HepG2 (cell line): ENCODE data around the gene BCL6B. TPM values are rescaled to one million over a fixed set of nuclear protein-coding genes. Genes with fewer than 3 reads are reported as not detected.

Experiments used
- ATAC-seq: fragments of 200-7000 bp; cut with Tn5 transposase; 3 replicates; pipeline ENCODE4 v1.9.1; 2020; ENCODE audit warnings: mild to moderate bottlenecking, moderate library complexity
- BruUV-seq: library from RNA; stranded (reverse); fragments of 400-500 nt; replicated peaks from 2 replicates; lab custom pipeline; 2021; lab: Mats Ljungman, UMichigan
- CTCF ChIA-PET: fragments of 300-600 bp; formaldehyde crosslinking; extraction: SDS; loops from one replicate; lab custom pipeline; 2021; ENCODE audit warnings: low total read pairs, inconsistent platforms, low intra/inter-chr PET ratio; lab: Yijun Ruan, JAX
- POLR2A ChIA-PET: fragments of 350-600 bp; sonication (Branson Sonifier 250); formaldehyde crosslinking; loops from one replicate; lab custom pipeline; 2020; ENCODE audit warnings: antibody characterized with exemption, inconsistent platforms; lab: Yijun Ruan, JAX
- DNase-seq: peaks from one replicate; pipeline ENCODE4 v3.0.0-alpha.2; 2015; ENCODE audit warnings: low spot score
- FAIRE-seq: peaks from 3 replicates; lab custom pipeline; 2011; peaks lifted over from hg19 to GRCh38; lab: Jason Lieb, UNC
- H2AFZ ChIP-seq: one replicate; pipeline ENCODE4 v1.6.1; 2011; ENCODE audit warnings: low read length, inconsistent platforms
- H3K27ac ChIP-seq: fragments of 300-600 bp; 3 replicates; pipeline ENCODE4 v1.8.0; 2011; ENCODE audit warnings: mixed run types, mild to moderate bottlenecking, mixed read lengths, low read length, inconsistent platforms; ENCODE audit not compliant: insufficient read depth; ENCODE audit errors: extremely low read length
- H3K27me3 ChIP-seq, 2 experiments: fragments of 200-600 bp in 1 of 2; 2 replicates in 1 of 2; 3 replicates in 1 of 2; pipeline versions ENCODE4 v1.6.0 to v1.8.0; 2011; ENCODE audit warnings: low read length in 2 of 2, mild to moderate bottlenecking in 2 of 2, moderate library complexity in 2 of 2, inconsistent platforms in 1 of 2; ENCODE audit not compliant: insufficient read depth in 2 of 2, control insufficient read depth in 1 of 2
- H3K36me3 ChIP-seq, 2 experiments: fragments of 200-600 bp in 1 of 2; replicated peaks in 1 of 2; 2 replicates in 1 of 2; 3 replicates in 1 of 2; pipeline versions ENCODE4 v1.5.1 to v1.8.0; 2011; ENCODE audit warnings: low read length in 2 of 2, inconsistent platforms in 1 of 2; ENCODE audit not compliant: insufficient read depth in 2 of 2, control insufficient read depth in 1 of 2
- H3K4me1 ChIP-seq: 2 replicates; pipeline ENCODE4 v1.5.1; 2012; ENCODE audit warnings: low read length, inconsistent platforms; ENCODE audit not compliant: insufficient read depth
- H3K4me2 ChIP-seq: 2 replicates; pipeline ENCODE4 v1.6.0; 2011; ENCODE audit warnings: low read depth, low read length, inconsistent platforms
- H3K4me3 ChIP-seq, 3 experiments: fragments of 200-600 bp in 1 of 3; sonication (generic), shearing (Covaris generic) in 1 of 3; replicated peaks in 1 of 3; 2 replicates each; pipeline ENCODE4 v1.5.1; 2011 to 2016; ENCODE audit warnings: low read length in 3 of 3, inconsistent platforms in 2 of 3, low read depth in 2 of 3, mild to moderate bottlenecking in 2 of 3, control low read depth in 1 of 3, mixed read lengths in 1 of 3; ENCODE audit not compliant: insufficient read depth in 1 of 3
- H3K79me2 ChIP-seq: one replicate; pipeline ENCODE4 v1.6.1; 2011; ENCODE audit warnings: low read length, inconsistent platforms; ENCODE audit not compliant: insufficient read depth
- H3K9ac ChIP-seq: 2 replicates; pipeline ENCODE4 v1.6.0; 2011; ENCODE audit warnings: mild to moderate bottlenecking, low read depth, low read length, inconsistent platforms; ENCODE audit not compliant: insufficient read depth
- H3K9me3 ChIP-seq: 2 replicates; pipeline ENCODE4 v1.5.1; 2012; ENCODE audit warnings: mild to moderate bottlenecking, low read length
- H4K20me1 ChIP-seq: 2 replicates; pipeline ENCODE4 v1.6.0; 2011; ENCODE audit warnings: inconsistent platforms, mild to moderate bottlenecking, low read length, moderate library complexity; ENCODE audit not compliant: insufficient read depth
- HHEX ChIP-seq: IDR thresholded peaks from 2 replicates; pipeline ENCODE4 v1.6.1; 2016; ENCODE audit warnings: control low read depth
- MAFF ChIP-seq: IDR thresholded peaks from 2 replicates; pipeline ENCODE4 v1.6.1; 2011; ENCODE audit warnings: low read depth, low read length, improper control_type of control experiment
- MAFK ChIP-seq, 2 experiments: IDR thresholded peaks in 1 of 2; conservative IDR thresholded peaks in 1 of 2; 2 replicates each; pipeline ENCODE4 v1.6.1; 2011; ENCODE audit warnings: improper control_type of control experiment in 2 of 2, low read length in 2 of 2
- PLRG1 ChIP-seq: fragments of 450-650 bp; conservative IDR thresholded peaks from 2 replicates; pipeline ENCODE4 v1.6.1; 2016
- TEAD2 ChIP-seq: sonication (generic); formaldehyde crosslinking; IDR thresholded peaks from 2 replicates; pipeline ENCODE4 v1.9.0; 2021; ENCODE audit warnings: missing genetic modification reagents
- YY1 ChIP-seq: IDR thresholded peaks from 2 replicates; pipeline ENCODE4 v1.6.1; 2011; ENCODE audit warnings: low read length, low read depth, moderate library complexity, mild to moderate bottlenecking; ENCODE audit not compliant: insufficient read depth, insufficient replicate concordance
- WGBS: methylation state at CpG from one replicate; pipeline ENCODE4 v1.1.6; 2017; ENCODE audit warnings: low lambda C conversion rate; 5-methylcytosine and 5-hydroxymethylcytosine counted together
- in situ Hi-C: cut with HindIII; loops from 2 replicates; pipeline ENCODE4 v1.10.0; 2017; ENCODE audit warnings: low pct_unique_long_range_greater_than_20kb; ENCODE audit not compliant: extremely low pct_ligation_motif_present
- intact Hi-C: fragments of 100-400 bp; cut with micrococcal nuclease; formaldehyde crosslinking; loops from one replicate; pipeline ENCODE4 v1.10.0; 2022; ENCODE audit not compliant: unreplicated experiment
- polyA plus RNA-seq, 8 experiments: library from polyadenylated mRNA; depleted of rRNA in 3 of 8; stranded (reverse) in 7 of 8; unstranded in 1 of 8; fragments of >200 nt; fragmentation: Illumina TruSeq in 4 of 8; extraction: Trizol in 4 of 8; gene quantifications; 2 replicates each; pipeline versions ENCODE4 v1.2.1 to v1.2.3, GENCODE V29; 2011 to 2016; ENCODE audit warnings: low read depth in 4 of 8, missing spikeins in 1 of 8, mixed read lengths in 1 of 8; ENCODE audit not compliant: insufficient read depth in 1 of 8
- total RNA-seq, 5 experiments: library from RNA; depleted of rRNA; stranded (reverse); fragments of >200 nt; fragmentation: Illumina TruSeq; extraction: Trizol; gene quantifications; 2 replicates each; pipeline ENCODE4 v1.2.3, GENCODE V29; 2016; ENCODE audit warnings: low read depth in 1 of 5
- TF ChIP-seq, protein P1 (sequence below): sonication (generic); formaldehyde crosslinking; IDR thresholded peaks from 2 replicates; pipeline ENCODE4 v1.8.0; 2022; ENCODE audit warnings: mild to moderate bottlenecking, missing genetic modification reagents, moderate library complexity
- TF ChIP-seq, protein P2 (sequence below): sonication (generic); formaldehyde crosslinking; IDR thresholded peaks from 2 replicates; pipeline ENCODE4 v1.8.0; 2022; ENCODE audit warnings: missing genetic modification reagents, mild to moderate bottlenecking, moderate library complexity, borderline replicate concordance

BCL6B gene
- total and polyA plus RNA-seq, 2 of the 13 experiments (the other 11 are each of a cell fraction or from before 2014, with no cell fraction given), result not detected

DNA sequence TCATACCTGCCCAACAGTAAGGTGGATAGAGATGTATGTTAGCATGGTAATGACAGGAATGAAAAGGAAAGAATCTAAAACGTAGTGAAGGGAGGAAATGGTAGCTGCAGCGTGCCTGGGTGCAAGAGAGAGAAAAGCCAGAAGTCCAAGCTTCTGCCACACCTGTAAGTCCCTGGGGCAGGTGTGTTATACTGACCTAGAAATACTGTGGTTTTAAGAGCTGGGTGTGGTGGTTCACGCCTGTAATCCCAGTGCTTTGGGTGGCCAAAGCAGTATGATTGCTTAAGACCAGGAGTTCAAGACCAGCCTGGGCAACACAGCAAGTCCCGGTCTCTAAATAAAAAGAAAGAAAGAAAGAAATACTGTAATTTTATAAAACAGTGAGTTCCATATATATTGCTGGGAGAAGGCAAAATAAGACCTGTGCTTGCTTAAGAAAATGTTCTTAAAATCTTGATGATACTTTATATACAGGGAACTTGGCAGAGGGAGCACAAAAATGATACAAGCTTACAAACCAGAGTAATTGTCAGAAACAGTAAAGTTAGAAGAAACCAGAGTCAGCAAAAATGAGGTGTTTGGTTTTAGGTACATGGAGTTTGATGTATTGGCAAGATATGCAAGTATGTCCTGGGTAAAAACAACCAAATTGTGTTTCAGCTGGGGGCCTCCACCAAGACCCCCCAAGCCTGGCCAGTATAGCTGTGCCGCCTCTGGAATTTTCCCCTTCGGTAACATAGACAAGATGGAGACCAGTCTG lies 20.4 kb upstream of the BCL6B start:
- Histone ChIP-seq H3K9ac (no peak overlapping the region), H4K20me1 (peaks cover 4% of the 10 kb centered on the region; the same call in 1 of the 2 replicates), H2AFZ (no peak overlapping the region), H3K9me3 (no peaks in the 10 kb centered on the region), H3K4me2 (no peak overlapping the region), H3K27ac (no peak overlapping the region), H3K4me3 (no peak overlapping the region), H3K36me3 (peaks cover 16 to 46% of the 10 kb centered on the region in 2 experiments; a peak in 4 of 5 replicates), H3K4me1 (no peaks in the 10 kb centered on the region)
- ATAC-seq (no peak), DNase-seq (no peak), FAIRE-seq (no peak)
- POLR2A ChIA-PET, result no interaction called here
- BruUV-seq, result no TSS peak
- 95% methylated on average over 6 of the region's 6 CpGs for WGBS
- TF ChIP-seq MAFK (conservative IDR thresholded peaks at IDR 0.05 in 1 of 2, IDR thresholded peaks at IDR 0.05 in 1 of 2; ENCODE audit: low read length in 2 of 2) (peak; percentile 66 to 75), HHEX (CRISPR knock-in tag) (no peak), PLRG1 (no peak), TEAD2 (CRISPR knock-in tag) (no peak), YY1 (no peak), MAFF (peak; percentile 58; the same call in 1 of the 2 replicates)
- TF ChIP-seq, protein P1, sequence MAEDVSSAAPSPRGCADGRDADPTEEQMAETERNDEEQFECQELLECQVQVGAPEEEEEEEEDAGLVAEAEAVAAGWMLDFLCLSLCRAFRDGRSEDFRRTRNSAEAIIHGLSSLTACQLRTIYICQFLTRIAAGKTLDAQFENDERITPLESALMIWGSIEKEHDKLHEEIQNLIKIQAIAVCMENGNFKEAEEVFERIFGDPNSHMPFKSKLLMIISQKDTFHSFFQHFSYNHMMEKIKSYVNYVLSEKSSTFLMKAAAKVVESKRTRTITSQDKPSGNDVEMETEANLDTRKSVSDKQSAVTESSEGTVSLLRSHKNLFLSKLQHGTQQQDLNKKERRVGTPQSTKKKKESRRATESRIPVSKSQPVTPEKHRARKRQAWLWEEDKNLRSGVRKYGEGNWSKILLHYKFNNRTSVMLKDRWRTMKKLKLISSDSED (CRISPR knock-in tag), result no peak
- TF ChIP-seq, protein P2, sequence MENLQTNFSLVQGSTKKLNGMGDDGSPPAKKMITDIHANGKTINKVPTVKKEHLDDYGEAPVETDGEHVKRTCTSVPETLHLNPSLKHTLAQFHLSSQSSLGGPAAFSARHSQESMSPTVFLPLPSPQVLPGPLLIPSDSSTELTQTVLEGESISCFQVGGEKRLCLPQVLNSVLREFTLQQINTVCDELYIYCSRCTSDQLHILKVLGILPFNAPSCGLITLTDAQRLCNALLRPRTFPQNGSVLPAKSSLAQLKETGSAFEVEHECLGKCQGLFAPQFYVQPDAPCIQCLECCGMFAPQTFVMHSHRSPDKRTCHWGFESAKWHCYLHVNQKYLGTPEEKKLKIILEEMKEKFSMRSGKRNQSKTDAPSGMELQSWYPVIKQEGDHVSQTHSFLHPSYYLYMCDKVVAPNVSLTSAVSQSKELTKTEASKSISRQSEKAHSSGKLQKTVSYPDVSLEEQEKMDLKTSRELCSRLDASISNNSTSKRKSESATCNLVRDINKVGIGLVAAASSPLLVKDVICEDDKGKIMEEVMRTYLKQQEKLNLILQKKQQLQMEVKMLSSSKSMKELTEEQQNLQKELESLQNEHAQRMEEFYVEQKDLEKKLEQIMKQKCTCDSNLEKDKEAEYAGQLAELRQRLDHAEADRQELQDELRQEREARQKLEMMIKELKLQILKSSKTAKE (CRISPR knock-in tag), result no peak
- TF ChIP-seq, all 625 proteins: peak for 2
- in situ Hi-C loops, result loop anchor here (5.0 to 10.0 kb wide), 2 partner anchors 90 to 148 kb away; no protein-coding TSS in a partner anchor
- Histone ChIP-seq H3K27me3 (no peaks in the 10 kb centered on the region), H3K79me2 (no peaks in the 10 kb centered on the region)
- CTCF ChIA-PET, result no interaction called here
- intact Hi-C loops, result no loop called here
